Brain microvascular endothelial cell (primary cell): Measurements from ENCODE around the gene MDGA2.

Source experiments
- DNase-seq: peaks from one replicate; pipeline ENCODE4 v3.0.0-alpha.2; 2020
- H3K27ac ChIP-seq: fragments of 250-450 bp; sonication (Bioruptor Pico); 2 replicates; pipeline ENCODE4 v1.5.1; 2020; ENCODE audit warnings: mild to moderate bottlenecking, moderate library complexity
- H3K27me3 ChIP-seq: fragments of 250-450 bp; sonication (Bioruptor Pico); replicated peaks from 2 replicates; pipeline ENCODE4 v1.5.1; 2020; ENCODE audit warnings: mild to moderate bottlenecking
- H3K36me3 ChIP-seq: fragments of 250-450 bp; sonication (Bioruptor Pico); replicated peaks from 2 replicates; pipeline ENCODE4 v1.5.1; 2020; ENCODE audit warnings: mild to moderate bottlenecking
- H3K4me3 ChIP-seq: 2 replicates; pipeline ENCODE4 v1.5.1; 2011; ENCODE audit warnings: low read depth, mild to moderate bottlenecking, control low read depth, low read length, moderate library complexity
- CTCF ChIP-seq: IDR thresholded peaks from 2 replicates; pipeline ENCODE4 v1.5.1; 2011; ENCODE audit warnings: low read depth, mild to moderate bottlenecking, moderate library complexity, low read length, control low read depth, inconsistent platforms; ENCODE audit errors: missing control alignments
- in situ Hi-C: cut with HindIII; loops from 2 replicates; pipeline ENCODE4 v1.10.0; 2017; ENCODE audit warnings: low sequenced_read_pairs, low pct_ligation_motif_present

MDGA2 gene

GRCh38 chr14:47507861-47508260 is 167.5 kb downstream of the MDGA2 start:
- no peak overlapping the region for H3K27ac ChIP-seq
- H3K27me3 ChIP-seq = no peaks in the 10 kb centered on the region
- no peak for TF ChIP-seq CTCF
- in situ Hi-C loops = no loop called here
- DNase-seq = no peak
- no peaks in the 10 kb centered on the region for H3K36me3 ChIP-seq
- no peak overlapping the region for H3K4me3 ChIP-seq

- Histone ChIP-seq H3K27ac (no peak overlapping the region), H3K36me3 (no peaks in the 10 kb centered on the region), H3K4me3 (no peak overlapping the region), H3K27me3 (no peaks in the 10 kb centered on the region)
- in situ Hi-C loops = no loop called here
- no peak for DNase-seq
- no peak for TF ChIP-seq CTCF
These were observed 175.0 kb downstream of the MDGA2 start for GRCh38 chr14:47500369-47500768.

GRCh38 chr14:47490766-47491165 is 184.6 kb downstream of the MDGA2 start:
- DNase-seq = no peak
- no peak for TF ChIP-seq CTCF
- Histone ChIP-seq H3K27ac (no peak overlapping the region), H3K27me3 (no peaks in the 10 kb centered on the region), H3K36me3 (no peaks in the 10 kb centered on the region), H3K4me3 (no peak overlapping the region)
- in situ Hi-C loops = no loop called here

- in situ Hi-C loops = no loop called here
- H3K36me3 ChIP-seq = no peaks in the 10 kb centered on the region
These were observed 185.1 kb downstream of the MDGA2 start for GRCh38 chr14:47490353-47490752.

GRCh38 chr14:47485421-47485820 is 190.0 kb downstream of the MDGA2 start:
- no peak for TF ChIP-seq CTCF
- H3K36me3 ChIP-seq = no peaks in the 10 kb centered on the region
- no peak overlapping the region for H3K4me3 ChIP-seq
- no peak overlapping the region for H3K27ac ChIP-seq
- H3K27me3 ChIP-seq = no peaks in the 10 kb centered on the region
- no peak for DNase-seq
- in situ Hi-C loops = no loop called here

More at GRCh38 chr14:47490353-47490752, 185.1 kb downstream of the MDGA2 start:
- no peak for DNase-seq
- Histone ChIP-seq H3K27me3 (no peaks in the 10 kb centered on the region), H3K27ac (no peak overlapping the region), H3K4me3 (no peak overlapping the region)
- TF ChIP-seq CTCF = no peak

GRCh38 chr14:47483449-47483848 is 192.0 kb downstream of the MDGA2 start:
- Histone ChIP-seq H3K36me3 (no peaks in the 10 kb centered on the region), H3K27ac (no peak overlapping the region), H3K27me3 (no peaks in the 10 kb centered on the region), H3K4me3 (no peak overlapping the region)
- no peak for TF ChIP-seq CTCF
- no peak for DNase-seq
- in situ Hi-C loops = no loop called here
